ENCODE results near the gene ANKRD33B.

- TF ChIP-seq BCL11A (IDR thresholded peaks at IDR 0.05; ENCODE audit: low read depth in 2 of 2, low read length in 2 of 2), result no peak
- TF ChIP-seq TBP (IDR thresholded peaks at IDR 0.05; ENCODE audit: low read depth, low read length), result no peak
- TF ChIP-seq RAD21 (IDR thresholded peaks at IDR 0.05 in 1 of 2, conservative IDR thresholded peaks at IDR 0.05 in 1 of 2; ENCODE audit: low read depth in 2 of 2, low read length in 2 of 2), result peak; percentile 32 to 58; a peak in 3 of 4 replicates
- TF ChIP-seq, protein P1, sequence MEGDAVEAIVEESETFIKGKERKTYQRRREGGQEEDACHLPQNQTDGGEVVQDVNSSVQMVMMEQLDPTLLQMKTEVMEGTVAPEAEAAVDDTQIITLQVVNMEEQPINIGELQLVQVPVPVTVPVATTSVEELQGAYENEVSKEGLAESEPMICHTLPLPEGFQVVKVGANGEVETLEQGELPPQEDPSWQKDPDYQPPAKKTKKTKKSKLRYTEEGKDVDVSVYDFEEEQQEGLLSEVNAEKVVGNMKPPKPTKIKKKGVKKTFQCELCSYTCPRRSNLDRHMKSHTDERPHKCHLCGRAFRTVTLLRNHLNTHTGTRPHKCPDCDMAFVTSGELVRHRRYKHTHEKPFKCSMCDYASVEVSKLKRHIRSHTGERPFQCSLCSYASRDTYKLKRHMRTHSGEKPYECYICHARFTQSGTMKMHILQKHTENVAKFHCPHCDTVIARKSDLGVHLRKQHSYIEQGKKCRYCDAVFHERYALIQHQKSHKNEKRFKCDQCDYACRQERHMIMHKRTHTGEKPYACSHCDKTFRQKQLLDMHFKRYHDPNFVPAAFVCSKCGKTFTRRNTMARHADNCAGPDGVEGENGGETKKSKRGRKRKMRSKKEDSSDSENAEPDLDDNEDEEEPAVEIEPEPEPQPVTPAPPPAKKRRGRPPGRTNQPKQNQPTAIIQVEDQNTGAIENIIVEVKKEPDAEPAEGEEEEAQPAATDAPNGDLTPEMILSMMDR (IDR thresholded peaks at IDR 0.05; ENCODE audit: control extremely low read depth in 1 of 3, insufficient read depth in 1 of 3, low read depth in 1 of 3, low read length in 3 of 3), result peak; percentile 50 to 83 (median 81)
- TF ChIP-seq RXRA (IDR thresholded peaks at IDR 0.05; ENCODE audit: insufficient read depth, low read depth, low read length), result no peak
Observed at GRCh38 chr5:10521466-10522223, 42.2 kb upstream of the ANKRD33B start.
